Ascending aorta (tissue), 2 donors: ENCODE measurements around the gene LCN9. TPM values are rescaled to one million over a fixed set of nuclear protein-coding genes. Genes with fewer than 3 reads are reported as not detected.

ENCODE experiments used
- DNase-seq, 2 donors: peaks; one replicate each; pipeline ENCODE4 v3.0.0-alpha.2; 2019; ENCODE audit warnings: low spot score in 2 of 2
- H3K27ac ChIP-seq, 2 donors: fragments of 200-600 bp; sonication (generic); one replicate each; pipeline ENCODE4 v1.5.1; 2016 to 2017; ENCODE audit warnings: mild to moderate bottlenecking in 1 of 2
- H3K27me3 ChIP-seq: fragments of 200-600 bp; sonication (generic); one replicate; pipeline ENCODE4 v1.5.1; 2017
- H3K36me3 ChIP-seq, 2 donors: fragments of 200-600 bp; sonication (generic); one replicate each; pipeline ENCODE4 v1.5.1; 2016
- H3K4me1 ChIP-seq, 2 donors: fragments of 200-600 bp; sonication (generic); one replicate each; pipeline ENCODE4 v1.5.1; 2016 to 2017; ENCODE audit warnings: mild to moderate bottlenecking in 1 of 2
- H3K4me3 ChIP-seq, 2 donors: fragments of 200-600 bp; sonication (generic); one replicate each; pipeline ENCODE4 v1.5.1; 2016 to 2017; ENCODE audit warnings: mild to moderate bottlenecking in 1 of 2
- H3K9me3 ChIP-seq, 2 donors: fragments of 200-600 bp; sonication (generic); one replicate each; pipeline ENCODE4 v1.5.1; 2016
- intact Hi-C: fragments of 100-400 bp; cut with DNase I; formaldehyde crosslinking; loops from one replicate; pipeline ENCODE4 v1.15.1; 2023
- total RNA-seq: library from RNA; depleted of rRNA; stranded (reverse); fragments of >200 nt; gene quantifications from one replicate; pipeline ENCODE4 v1.1.0, GENCODE V29; 2016
- TF ChIP-seq, protein P1 (sequence below), 3 experiments: fragments of 200-600 bp in 2 of 3; fragments of 450-650 bp in 1 of 3; sonication (generic) in 2 of 3; IDR thresholded peaks; one replicate each; pipeline ENCODE4 v1.5.1; 2016 to 2019; ENCODE audit warnings: antibody characterized with exemption in 3 of 3, mild to moderate bottlenecking in 1 of 3, moderate library complexity in 1 of 3

Gene LCN9
- total RNA-seq, 1 donor from 2014 or later: not detected

DNA sequence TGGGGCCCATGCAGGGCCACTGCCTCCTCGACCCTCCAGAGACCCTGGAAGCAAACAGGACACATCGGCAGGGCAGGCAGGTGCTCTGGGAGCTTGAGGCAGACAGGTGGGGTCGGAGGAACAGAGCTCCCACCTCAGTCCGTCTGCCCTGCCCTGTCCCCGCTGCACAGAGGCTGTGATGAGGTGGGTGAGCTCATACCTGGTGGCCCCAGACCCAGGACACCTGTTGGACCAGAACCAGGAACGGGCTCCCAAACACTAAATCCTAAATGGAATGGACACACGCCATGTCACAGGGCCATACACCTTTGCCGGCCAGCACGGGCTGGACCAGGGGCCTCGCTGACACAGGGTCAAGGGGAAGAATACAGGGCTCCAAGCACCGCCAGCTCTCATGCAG is 30.7 kb downstream of the LCN9 start:
- no peak for DNase-seq
- TF ChIP-seq, protein P1, sequence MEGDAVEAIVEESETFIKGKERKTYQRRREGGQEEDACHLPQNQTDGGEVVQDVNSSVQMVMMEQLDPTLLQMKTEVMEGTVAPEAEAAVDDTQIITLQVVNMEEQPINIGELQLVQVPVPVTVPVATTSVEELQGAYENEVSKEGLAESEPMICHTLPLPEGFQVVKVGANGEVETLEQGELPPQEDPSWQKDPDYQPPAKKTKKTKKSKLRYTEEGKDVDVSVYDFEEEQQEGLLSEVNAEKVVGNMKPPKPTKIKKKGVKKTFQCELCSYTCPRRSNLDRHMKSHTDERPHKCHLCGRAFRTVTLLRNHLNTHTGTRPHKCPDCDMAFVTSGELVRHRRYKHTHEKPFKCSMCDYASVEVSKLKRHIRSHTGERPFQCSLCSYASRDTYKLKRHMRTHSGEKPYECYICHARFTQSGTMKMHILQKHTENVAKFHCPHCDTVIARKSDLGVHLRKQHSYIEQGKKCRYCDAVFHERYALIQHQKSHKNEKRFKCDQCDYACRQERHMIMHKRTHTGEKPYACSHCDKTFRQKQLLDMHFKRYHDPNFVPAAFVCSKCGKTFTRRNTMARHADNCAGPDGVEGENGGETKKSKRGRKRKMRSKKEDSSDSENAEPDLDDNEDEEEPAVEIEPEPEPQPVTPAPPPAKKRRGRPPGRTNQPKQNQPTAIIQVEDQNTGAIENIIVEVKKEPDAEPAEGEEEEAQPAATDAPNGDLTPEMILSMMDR (IDR thresholded peaks at IDR 0.05): no peak
- no peaks in the 10 kb centered on the region for H3K36me3 ChIP-seq
- H3K4me1 ChIP-seq: no peaks in the 10 kb centered on the region
- no peaks in the 10 kb centered on the region for H3K27me3 ChIP-seq
- no peak overlapping the region for H3K27ac ChIP-seq
- intact Hi-C loops: no loop called here
- no peaks in the 10 kb centered on the region for H3K9me3 ChIP-seq
- H3K4me3 ChIP-seq: no peak overlapping the region

DNA sequence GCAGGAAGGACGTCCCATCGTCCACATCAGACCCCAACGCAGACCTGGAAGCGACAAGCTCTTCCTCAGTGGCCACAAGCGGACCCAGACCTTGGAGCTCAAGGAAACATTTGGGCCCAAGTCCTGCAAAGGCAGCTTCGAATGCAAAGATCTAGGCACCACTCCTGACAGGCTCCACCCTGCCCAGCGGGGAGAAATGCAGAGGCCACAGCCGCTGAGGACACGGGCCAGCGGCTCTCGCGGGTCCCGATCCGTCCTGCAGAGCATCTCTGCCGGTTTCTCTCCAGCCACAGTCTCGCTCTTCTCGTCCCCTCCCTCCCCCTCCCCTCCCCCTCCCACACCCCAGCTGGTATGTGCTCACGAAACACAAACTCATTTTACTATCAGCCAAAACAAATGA is 31.3 kb downstream of the LCN9 start:
- Histone ChIP-seq H3K9me3 (no peaks in the 10 kb centered on the region), H3K36me3 (no peaks in the 10 kb centered on the region), H3K4me1 (no peaks in the 10 kb centered on the region), H3K27ac (no peak overlapping the region), H3K27me3 (no peaks in the 10 kb centered on the region), H3K4me3 (no peak overlapping the region)
- TF ChIP-seq, protein P1 (IDR thresholded peaks at IDR 0.05): no peak
- intact Hi-C loops: no loop called here
- no peak for DNase-seq

DNA sequence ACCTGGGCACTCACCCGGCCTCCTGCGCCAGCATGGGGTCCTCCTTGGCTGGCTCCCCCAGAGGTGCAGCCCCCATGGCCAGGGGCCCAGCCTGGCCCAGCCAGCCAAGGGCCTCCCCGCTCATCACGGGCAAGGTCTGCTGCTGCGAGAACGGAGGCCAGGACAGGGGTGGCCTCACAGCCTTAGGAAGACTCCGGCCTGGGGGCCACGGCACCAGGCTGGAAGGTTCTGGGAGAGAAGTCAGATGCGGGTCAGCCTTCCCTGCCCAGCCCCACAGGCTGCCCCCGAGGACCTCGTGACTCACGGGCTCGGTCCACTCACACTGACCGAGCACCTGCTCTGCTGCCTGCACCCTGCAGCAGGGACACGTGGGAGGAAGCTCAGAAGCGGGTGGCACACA is 31.9 kb downstream of the LCN9 start:
- Histone ChIP-seq H3K27ac (no peak overlapping the region), H3K4me3 (no peak overlapping the region), H3K9me3 (no peaks in the 10 kb centered on the region), H3K36me3 (no peaks in the 10 kb centered on the region), H3K4me1 (no peaks in the 10 kb centered on the region), H3K27me3 (no peaks in the 10 kb centered on the region)
- intact Hi-C loops: no loop called here
- TF ChIP-seq, protein P1 (IDR thresholded peaks at IDR 0.05): no peak
- DNase-seq: no peak

DNA sequence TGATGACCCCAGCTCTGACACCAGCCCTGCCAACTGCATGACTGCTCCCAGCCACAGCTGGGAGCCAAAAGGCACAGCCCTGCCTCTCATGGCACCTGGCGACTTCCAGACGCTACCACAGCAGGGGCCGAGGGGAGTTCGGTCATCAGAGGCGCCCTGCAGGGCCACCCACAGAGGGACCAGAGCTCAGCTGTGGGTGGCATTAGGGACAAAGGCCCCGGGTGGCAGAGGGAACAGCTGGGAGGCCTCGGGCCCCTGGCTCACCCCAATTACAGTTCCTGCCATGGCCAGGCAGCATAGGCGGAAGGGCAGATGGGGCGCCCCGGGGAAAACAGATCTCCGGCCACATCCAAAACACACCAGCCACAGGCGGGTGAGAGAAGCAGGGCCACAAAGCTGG is 32.5 kb downstream of the LCN9 start:
- Histone ChIP-seq H3K9me3 (no peaks in the 10 kb centered on the region), H3K36me3 (no peaks in the 10 kb centered on the region), H3K27ac (no peak overlapping the region), H3K4me3 (no peak overlapping the region), H3K4me1 (no peaks in the 10 kb centered on the region), H3K27me3 (no peaks in the 10 kb centered on the region)
- intact Hi-C loops: no loop called here
- TF ChIP-seq, protein P1 (IDR thresholded peaks at IDR 0.05): no peak
- DNase-seq: no peak

DNA sequence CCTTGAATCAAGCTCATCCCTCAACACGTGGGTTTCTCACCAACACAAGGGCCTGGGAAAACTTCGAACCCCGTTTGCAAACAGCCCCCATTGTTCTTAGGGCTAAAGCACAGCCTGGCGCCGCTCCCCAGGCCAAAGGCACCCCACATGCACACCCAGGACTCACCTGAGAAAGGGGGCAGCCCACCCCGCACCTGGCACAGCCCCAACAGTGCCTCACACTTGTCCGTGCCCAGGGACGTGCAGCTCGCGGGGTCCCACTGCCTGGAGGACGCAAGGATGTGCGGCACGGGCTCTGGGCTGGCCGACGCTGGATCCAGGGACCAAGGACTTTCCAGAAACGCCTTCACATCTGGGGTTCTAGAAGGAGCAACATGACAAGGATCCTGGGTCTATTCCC is 33.3 kb downstream of the LCN9 start:
- Histone ChIP-seq H3K4me3 (no peak overlapping the region), H3K27ac (no peak overlapping the region), H3K36me3 (no peaks in the 10 kb centered on the region), H3K9me3 (no peaks in the 10 kb centered on the region), H3K27me3 (peaks cover under 1% of the 10 kb centered on the region), H3K4me1 (no peaks in the 10 kb centered on the region)
- intact Hi-C loops: no loop called here
- no peak for DNase-seq
- TF ChIP-seq, protein P1 (IDR thresholded peaks at IDR 0.05): no peak

DNA sequence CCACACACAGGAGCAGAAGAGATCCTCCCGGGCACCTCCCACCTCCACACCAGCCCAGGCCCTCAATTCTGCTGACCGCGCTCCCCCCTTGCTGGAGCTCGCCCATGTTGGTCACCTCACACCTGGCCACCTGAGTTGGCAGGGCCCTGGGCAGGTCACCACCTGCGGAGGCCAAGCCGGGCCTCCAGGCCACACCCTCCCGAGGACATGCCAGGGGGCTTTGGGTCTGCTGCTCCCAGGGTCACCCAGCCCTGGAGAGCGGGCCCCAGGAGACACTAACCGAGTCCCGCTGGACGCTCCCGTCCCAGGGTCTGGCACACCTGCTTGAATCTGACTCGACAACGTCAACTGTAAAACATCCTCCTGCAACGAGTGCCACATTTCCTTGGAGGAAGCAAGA is 34.1 kb downstream of the LCN9 start:
- TF ChIP-seq, protein P1 (IDR thresholded peaks at IDR 0.05): no peak
- H3K4me3 ChIP-seq: no peak overlapping the region
- H3K27me3 ChIP-seq: peaks cover 8% of the 10 kb centered on the region
- no peak for DNase-seq
- no peak overlapping the region for H3K27ac ChIP-seq
- intact Hi-C loops: no loop called here
- peaks cover 5 to 6% of the 10 kb centered on the region in 2 donors for H3K4me1 ChIP-seq
- no peaks in the 10 kb centered on the region for H3K9me3 ChIP-seq
- no peaks in the 10 kb centered on the region for H3K36me3 ChIP-seq
